GM12874 (cell line): ENCODE results near the gene HK1.

Source experiments
- CTCF ChIP-seq: IDR thresholded peaks from 2 replicates; pipeline ENCODE4 v1.5.1; 2011; ENCODE audit warnings: low read depth, mild to moderate bottlenecking, control low read depth, low read length, moderate library complexity; ENCODE audit not compliant: insufficient read depth

HK1 gene

GRCh38 chr10:69239136-69239535 lies 39.2 kb upstream of the HK1 start:
- no peak for TF ChIP-seq CTCF

GRCh38 chr10:69239816-69240434 lies 38.4 kb upstream of the HK1 start:
- no peak for TF ChIP-seq CTCF

- TF ChIP-seq CTCF = no peak
Measured at GRCh38 chr10:69240455-69240854, 37.8 kb upstream of the HK1 start.

- no peak for TF ChIP-seq CTCF
Measured at GRCh38 chr10:69241575-69241974, 36.7 kb upstream of the HK1 start.

- TF ChIP-seq CTCF = no peak
Measured at GRCh38 chr10:69242040-69242851, 36.0 kb upstream of the HK1 start.

- TF ChIP-seq CTCF = no peak
Measured at GRCh38 chr10:69242852-69243212, 35.5 kb upstream of the HK1 start.

- TF ChIP-seq CTCF = no peak
Measured at GRCh38 chr10:69243817-69244216, 34.5 kb upstream of the HK1 start.
